ENCODE data around the gene CCDC77. TPM values are rescaled to one million over a fixed set of nuclear protein-coding genes. Genes with fewer than 3 reads are reported as not detected.
A peak's percentile ranks its signal among the peaks of the same experiment; 100 is the strongest.

CCDC77 gene
- total and polyA plus RNA-seq, 2 experiments from 2014 or later, result 24.7 to 26.7 TPM

DNA sequence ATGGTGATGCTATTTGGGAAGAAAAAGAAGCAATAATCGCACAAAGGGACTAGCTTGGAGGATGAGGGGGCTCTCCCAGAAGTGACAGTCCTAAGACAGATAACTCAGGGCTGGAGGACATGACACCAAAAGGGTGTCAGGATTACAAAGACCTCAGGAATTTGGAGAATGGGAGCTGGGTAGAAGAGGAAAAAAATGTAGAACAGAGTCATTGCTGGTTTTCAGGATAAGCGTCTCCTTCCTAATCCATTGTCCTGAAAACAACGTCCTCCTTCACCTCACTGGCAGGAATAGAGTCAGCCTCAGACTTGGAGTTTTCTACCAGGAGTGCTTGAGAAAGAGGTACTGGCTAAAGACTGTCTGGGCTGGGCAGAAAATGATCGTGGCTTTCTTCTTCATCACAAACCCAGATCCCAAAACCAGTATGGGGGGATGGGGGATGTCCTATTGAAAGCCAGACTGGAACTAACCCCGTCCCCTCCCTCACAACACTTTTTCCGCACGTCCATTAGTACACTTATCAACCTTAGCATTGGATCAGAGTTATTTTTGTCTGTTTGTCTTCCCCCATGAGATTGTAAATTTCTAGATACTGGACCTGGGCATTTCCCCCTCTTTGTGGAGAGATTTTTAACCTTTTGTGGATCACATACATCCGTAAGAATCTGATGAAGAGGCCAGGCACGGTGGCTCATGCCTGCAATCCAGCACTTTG is 72.6 kb downstream of the CCDC77 start (continued):
- TF ChIP-seq, protein P1, sequence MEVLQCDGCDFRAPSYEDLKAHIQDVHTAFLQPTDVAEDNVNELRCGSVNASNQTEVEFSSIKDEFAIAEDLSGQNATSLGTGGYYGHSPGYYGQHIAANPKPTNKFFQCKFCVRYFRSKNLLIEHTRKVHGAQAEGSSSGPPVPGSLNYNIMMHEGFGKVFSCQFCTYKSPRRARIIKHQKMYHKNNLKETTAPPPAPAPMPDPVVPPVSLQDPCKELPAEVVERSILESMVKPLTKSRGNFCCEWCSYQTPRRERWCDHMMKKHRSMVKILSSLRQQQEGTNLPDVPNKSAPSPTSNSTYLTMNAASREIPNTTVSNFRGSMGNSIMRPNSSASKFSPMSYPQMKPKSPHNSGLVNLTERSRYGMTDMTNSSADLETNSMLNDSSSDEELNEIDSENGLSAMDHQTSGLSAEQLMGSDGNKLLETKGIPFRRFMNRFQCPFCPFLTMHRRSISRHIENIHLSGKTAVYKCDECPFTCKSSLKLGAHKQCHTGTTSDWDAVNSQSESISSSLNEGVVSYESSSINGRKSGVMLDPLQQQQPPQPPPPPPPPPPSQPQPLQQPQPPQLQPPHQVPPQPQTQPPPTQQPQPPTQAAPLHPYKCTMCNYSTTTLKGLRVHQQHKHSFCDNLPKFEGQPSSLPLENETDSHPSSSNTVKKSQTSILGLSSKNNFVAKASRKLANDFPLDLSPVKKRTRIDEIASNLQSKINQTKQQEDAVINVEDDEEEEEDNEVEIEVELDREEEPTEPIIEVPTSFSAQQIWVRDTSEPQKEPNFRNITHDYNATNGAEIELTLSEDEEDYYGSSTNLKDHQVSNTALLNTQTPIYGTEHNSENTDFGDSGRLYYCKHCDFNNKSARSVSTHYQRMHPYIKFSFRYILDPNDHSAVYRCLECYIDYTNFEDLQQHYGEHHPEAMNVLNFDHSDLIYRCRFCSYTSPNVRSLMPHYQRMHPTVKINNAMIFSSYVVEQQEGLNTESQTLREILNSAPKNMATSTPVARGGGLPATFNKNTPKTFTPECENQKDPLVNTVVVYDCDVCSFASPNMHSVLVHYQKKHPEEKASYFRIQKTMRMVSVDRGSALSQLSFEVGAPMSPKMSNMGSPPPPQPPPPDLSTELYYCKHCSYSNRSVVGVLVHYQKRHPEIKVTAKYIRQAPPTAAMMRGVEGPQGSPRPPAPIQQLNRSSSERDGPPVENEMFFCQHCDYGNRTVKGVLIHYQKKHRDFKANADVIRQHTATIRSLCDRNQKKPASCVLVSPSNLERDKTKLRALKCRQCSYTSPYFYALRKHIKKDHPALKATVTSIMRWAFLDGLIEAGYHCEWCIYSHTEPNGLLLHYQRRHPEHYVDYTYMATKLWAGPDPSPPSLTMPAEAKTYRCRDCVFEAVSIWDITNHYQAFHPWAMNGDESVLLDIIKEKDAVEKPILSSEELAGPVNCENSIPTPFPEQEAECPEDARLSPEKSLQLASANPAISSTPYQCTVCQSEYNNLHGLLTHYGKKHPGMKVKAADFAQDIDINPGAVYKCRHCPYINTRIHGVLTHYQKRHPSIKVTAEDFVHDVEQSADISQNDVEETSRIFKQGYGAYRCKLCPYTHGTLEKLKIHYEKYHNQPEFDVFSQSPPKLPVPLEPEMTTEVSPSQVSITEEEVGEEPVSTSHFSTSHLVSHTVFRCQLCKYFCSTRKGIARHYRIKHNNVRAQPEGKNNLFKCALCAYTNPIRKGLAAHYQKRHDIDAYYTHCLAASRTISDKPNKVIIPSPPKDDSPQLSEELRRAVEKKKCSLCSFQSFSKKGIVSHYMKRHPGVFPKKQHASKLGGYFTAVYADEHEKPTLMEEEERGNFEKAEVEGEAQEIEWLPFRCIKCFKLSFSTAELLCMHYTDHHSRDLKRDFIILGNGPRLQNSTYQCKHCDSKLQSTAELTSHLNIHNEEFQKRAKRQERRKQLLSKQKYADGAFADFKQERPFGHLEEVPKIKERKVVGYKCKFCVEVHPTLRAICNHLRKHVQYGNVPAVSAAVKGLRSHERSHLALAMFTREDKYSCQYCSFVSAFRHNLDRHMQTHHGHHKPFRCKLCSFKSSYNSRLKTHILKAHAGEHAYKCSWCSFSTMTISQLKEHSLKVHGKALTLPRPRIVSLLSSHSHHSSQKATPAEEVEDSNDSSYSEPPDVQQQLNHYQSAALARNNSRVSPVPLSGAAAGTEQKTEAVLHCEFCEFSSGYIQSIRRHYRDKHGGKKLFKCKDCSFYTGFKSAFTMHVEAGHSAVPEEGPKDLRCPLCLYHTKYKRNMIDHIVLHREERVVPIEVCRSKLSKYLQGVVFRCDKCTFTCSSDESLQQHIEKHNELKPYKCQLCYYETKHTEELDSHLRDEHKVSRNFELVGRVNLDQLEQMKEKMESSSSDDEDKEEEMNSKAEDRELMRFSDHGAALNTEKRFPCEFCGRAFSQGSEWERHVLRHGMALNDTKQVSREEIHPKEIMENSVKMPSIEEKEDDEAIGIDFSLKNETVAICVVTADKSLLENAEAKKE (CRISPR knock-in tag; IDR thresholded peaks at IDR 0.05), result no peak

DNA sequence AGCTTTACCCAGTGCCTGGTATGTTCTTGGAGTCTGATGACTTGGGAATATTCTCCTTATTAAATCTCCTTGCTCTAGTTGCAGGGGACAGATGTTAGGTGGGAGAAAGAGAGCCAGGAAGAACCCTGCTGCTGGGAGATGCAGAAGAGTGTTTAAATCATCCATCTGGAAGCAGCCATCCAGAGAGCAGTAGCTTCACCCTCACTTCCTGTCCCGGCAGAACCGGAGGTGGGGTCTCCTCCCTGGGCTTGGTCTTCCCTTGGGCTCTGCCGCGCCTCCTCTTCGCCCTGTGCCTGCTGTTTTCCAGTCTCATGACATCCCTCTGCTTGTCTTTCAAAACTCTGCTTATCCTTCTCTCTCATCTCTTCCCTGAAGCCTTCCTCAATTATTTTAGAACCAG is 73.8 kb downstream of the CCDC77 start:
- no peaks in the 10 kb centered on the region for H3K27me3 ChIP-seq (ENCODE audit: insufficient read depth)
- H3K36me3 Mint-ChIP-seq (ENCODE audit: low read depth), result no peaks in the 10 kb centered on the region
- TF ChIP-seq STAT1 (IDR thresholded peaks at IDR 0.05; ENCODE audit: unreplicated experiment), result no peak
- TF ChIP-seq POLR2AphosphoS5 (IDR thresholded peaks at IDR 0.05; ENCODE audit: low read depth), result no peak
- TF ChIP-seq EZH2 (IDR thresholded peaks at IDR 0.05; ENCODE audit: low read depth, unreplicated experiment), result no peak
- TF ChIP-seq, protein P2, sequence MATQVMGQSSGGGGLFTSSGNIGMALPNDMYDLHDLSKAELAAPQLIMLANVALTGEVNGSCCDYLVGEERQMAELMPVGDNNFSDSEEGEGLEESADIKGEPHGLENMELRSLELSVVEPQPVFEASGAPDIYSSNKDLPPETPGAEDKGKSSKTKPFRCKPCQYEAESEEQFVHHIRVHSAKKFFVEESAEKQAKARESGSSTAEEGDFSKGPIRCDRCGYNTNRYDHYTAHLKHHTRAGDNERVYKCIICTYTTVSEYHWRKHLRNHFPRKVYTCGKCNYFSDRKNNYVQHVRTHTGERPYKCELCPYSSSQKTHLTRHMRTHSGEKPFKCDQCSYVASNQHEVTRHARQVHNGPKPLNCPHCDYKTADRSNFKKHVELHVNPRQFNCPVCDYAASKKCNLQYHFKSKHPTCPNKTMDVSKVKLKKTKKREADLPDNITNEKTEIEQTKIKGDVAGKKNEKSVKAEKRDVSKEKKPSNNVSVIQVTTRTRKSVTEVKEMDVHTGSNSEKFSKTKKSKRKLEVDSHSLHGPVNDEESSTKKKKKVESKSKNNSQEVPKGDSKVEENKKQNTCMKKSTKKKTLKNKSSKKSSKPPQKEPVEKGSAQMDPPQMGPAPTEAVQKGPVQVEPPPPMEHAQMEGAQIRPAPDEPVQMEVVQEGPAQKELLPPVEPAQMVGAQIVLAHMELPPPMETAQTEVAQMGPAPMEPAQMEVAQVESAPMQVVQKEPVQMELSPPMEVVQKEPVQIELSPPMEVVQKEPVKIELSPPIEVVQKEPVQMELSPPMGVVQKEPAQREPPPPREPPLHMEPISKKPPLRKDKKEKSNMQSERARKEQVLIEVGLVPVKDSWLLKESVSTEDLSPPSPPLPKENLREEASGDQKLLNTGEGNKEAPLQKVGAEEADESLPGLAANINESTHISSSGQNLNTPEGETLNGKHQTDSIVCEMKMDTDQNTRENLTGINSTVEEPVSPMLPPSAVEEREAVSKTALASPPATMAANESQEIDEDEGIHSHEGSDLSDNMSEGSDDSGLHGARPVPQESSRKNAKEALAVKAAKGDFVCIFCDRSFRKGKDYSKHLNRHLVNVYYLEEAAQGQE (IDR thresholded peaks at IDR 0.05; ENCODE audit: unreplicated experiment), result no peak
- no peak for TF ChIP-seq NANOG (IDR thresholded peaks at IDR 0.05; ENCODE audit: borderline replicate concordance)
- TF ChIP-seq, protein P3, sequence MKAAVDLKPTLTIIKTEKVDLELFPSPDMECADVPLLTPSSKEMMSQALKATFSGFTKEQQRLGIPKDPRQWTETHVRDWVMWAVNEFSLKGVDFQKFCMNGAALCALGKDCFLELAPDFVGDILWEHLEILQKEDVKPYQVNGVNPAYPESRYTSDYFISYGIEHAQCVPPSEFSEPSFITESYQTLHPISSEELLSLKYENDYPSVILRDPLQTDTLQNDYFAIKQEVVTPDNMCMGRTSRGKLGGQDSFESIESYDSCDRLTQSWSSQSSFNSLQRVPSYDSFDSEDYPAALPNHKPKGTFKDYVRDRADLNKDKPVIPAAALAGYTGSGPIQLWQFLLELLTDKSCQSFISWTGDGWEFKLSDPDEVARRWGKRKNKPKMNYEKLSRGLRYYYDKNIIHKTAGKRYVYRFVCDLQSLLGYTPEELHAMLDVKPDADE (IDR thresholded peaks at IDR 0.05), result no peak
- no peak for TF ChIP-seq JUNB (IDR thresholded peaks at IDR 0.05; ENCODE audit: unreplicated experiment)
- TF ChIP-seq ZNF331 (CRISPR knock-in tag; IDR thresholded peaks at IDR 0.05; ENCODE audit: low read depth), result no peak
- no peak for TF ChIP-seq ZNF114 (CRISPR knock-in tag; IDR thresholded peaks at IDR 0.05)
- TF ChIP-seq, protein P4, sequence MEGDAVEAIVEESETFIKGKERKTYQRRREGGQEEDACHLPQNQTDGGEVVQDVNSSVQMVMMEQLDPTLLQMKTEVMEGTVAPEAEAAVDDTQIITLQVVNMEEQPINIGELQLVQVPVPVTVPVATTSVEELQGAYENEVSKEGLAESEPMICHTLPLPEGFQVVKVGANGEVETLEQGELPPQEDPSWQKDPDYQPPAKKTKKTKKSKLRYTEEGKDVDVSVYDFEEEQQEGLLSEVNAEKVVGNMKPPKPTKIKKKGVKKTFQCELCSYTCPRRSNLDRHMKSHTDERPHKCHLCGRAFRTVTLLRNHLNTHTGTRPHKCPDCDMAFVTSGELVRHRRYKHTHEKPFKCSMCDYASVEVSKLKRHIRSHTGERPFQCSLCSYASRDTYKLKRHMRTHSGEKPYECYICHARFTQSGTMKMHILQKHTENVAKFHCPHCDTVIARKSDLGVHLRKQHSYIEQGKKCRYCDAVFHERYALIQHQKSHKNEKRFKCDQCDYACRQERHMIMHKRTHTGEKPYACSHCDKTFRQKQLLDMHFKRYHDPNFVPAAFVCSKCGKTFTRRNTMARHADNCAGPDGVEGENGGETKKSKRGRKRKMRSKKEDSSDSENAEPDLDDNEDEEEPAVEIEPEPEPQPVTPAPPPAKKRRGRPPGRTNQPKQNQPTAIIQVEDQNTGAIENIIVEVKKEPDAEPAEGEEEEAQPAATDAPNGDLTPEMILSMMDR (conservative IDR thresholded peaks at IDR 0.05; ENCODE audit: low read depth in 2 of 2), result no peak

More for the DNA sequence above, 73.8 kb downstream of the CCDC77 start:
- no peaks in the 10 kb centered on the region for H3K36me3 ChIP-seq (ENCODE audit: insufficient read depth)
- H3F3A ChIP-seq (replicated peaks; ENCODE audit: low read depth), result no peaks in the 10 kb centered on the region
- H3K9me2 ChIP-seq (ENCODE audit: insufficient read depth), result peaks cover 2% of the 10 kb centered on the region; the same call in 1 of the 2 replicates
- no peak for DNase-seq (ENCODE audit: low spot score)
- H3K27me3 Mint-ChIP-seq (ENCODE audit: insufficient read depth, low read depth, poor library complexity), result no peaks in the 10 kb centered on the region
- no peak overlapping the region for H3K4me3 Mint-ChIP-seq
- H2AFZ ChIP-seq, result no peak overlapping the region
- no peaks in the 10 kb centered on the region for H3K79me2 ChIP-seq (replicated peaks; ENCODE audit: insufficient read depth)
- 0 out of 2 replicates have a peak, but pooled peaks cover 5% of the 10 kb centered on the region for H4K20me1 ChIP-seq (replicated peaks; ENCODE audit: insufficient read depth)
- no peak overlapping the region for H3K4me3 ChIP-seq
- peaks cover 10% of the 10 kb centered on the region; the same call in 1 of the 2 replicates for H3K4me1 ChIP-seq (ENCODE audit: insufficient read depth)
- no peak overlapping the region for H3K4me2 ChIP-seq
- H3K27ac Mint-ChIP-seq, result no peak overlapping the region
- ATAC-seq, result no peak
- H3K27ac ChIP-seq (ENCODE audit: low read depth), result peak overlapping the region; percentile 74; the same call in 1 of the 2 replicates
- peaks cover 16% of the 10 kb centered on the region for H3K4me1 Mint-ChIP-seq
- no peaks in the 10 kb centered on the region; the same call in 2 of the 3 replicates for H3K9me3 Mint-ChIP-seq

Data from GM23338 (cell line).